Tibial nerve (tissue), 4 donors: ENCODE data around the gene PIP5K1B.

Experiments
- CTCF ChIP-seq, 5 experiments: fragments of 200-600 bp in 3 of 5; fragments of 450-650 bp in 2 of 5; sonication (generic) in 3 of 5; IDR thresholded peaks; one replicate each; pipeline ENCODE4 v1.5.1; 2016 to 2019; ENCODE audit warnings: antibody characterized with exemption in 5 of 5, mild to moderate bottlenecking in 3 of 5, moderate library complexity in 2 of 5
- EP300 ChIP-seq, 2 donors: sonication (generic); formaldehyde crosslinking; IDR thresholded peaks; one replicate each; pipeline ENCODE4 v1.6.1; 2017; ENCODE audit warnings: antibody characterized with exemption in 2 of 2, mild to moderate bottlenecking in 1 of 2
- POLR2A ChIP-seq, 2 donors: fragments of 450-650 bp; IDR thresholded peaks; one replicate each; pipeline ENCODE4 v1.6.1; 2017; ENCODE audit warnings: antibody characterized with exemption in 2 of 2, mild to moderate bottlenecking in 2 of 2, moderate library complexity in 2 of 2

- TF ChIP-seq CTCF (IDR thresholded peaks at IDR 0.05) = no peak
- no peak for TF ChIP-seq POLR2A (IDR thresholded peaks at IDR 0.05)
- TF ChIP-seq EP300 (IDR thresholded peaks at IDR 0.05) = no peak
These were observed 116.9 kb downstream of the PIP5K1B start for GRCh38 chr9:68821911-68822310.
